ENCODE measurements around the gene TULP4.

DNA sequence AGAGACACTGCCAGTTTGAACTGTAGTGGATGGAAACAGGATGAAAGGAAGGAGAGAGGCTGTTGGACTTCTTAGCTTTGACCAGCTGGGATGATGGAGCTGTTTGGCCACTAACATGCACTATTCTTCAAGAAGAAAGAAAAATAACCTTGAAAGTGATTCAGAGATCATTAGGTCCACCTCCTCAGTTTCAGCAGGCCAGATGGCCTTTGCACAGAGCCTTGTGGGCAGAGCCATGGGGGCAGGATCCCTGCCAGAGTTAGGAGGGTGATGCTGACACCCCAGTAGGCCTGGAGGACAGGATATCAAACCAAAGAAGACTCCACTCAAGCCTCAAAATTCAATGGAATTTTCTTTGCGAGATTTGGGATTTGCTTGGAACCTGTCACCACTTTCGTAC lies 173.2 kb downstream of the TULP4 start:
- no peak for TF ChIP-seq CTCF (IDR thresholded peaks at IDR 0.05)
- TF ChIP-seq POLR2A (IDR thresholded peaks at IDR 0.05): no peak

Measured in prostate gland (tissue), 2 donors.